Measurements from ENCODE around the gene FXR2.
A peak's percentile ranks its signal among the peaks of the same experiment; 100 is the strongest.

Gene FXR2

DNA sequence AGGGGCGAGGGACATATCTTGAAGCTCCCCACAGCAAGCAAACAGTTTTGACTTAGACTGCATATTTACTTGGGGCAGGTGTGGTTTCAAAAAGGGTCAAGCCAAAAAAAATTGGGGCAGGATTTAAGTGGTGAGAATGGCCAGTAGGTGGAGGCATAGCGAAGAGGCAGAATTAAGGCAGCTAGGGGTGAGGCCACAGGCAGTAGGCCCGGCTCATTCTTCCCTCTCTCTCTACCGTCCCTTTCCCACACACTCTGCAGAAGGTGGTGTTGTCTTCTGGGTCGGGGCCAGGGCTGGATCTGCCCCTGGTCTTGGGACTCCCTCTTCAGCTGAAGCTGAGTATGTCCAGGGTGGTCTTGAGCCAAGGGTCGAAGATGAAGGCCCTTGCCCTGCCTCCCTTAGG, 17.8 kb upstream of the FXR2 start:
- Histone ChIP-seq H3K27ac (no peak overlapping the region), H3K27me3 (peaks cover 0 to 3% of the 10 kb centered on the region in 2 donors), H3K4me3 (no peak overlapping the region), H3K36me3 (no peaks in the 10 kb centered on the region), H3K4me1 (peaks cover 0 to 7% (median 2%) of the 10 kb centered on the region in 4 donors), H3K9me3 (no peaks in the 10 kb centered on the region)
- DNase-seq, result no peak
- intact Hi-C loops (cut with DNase I; ENCODE audit: low total_unique reads), result no loop called here
- TF ChIP-seq, protein P1, sequence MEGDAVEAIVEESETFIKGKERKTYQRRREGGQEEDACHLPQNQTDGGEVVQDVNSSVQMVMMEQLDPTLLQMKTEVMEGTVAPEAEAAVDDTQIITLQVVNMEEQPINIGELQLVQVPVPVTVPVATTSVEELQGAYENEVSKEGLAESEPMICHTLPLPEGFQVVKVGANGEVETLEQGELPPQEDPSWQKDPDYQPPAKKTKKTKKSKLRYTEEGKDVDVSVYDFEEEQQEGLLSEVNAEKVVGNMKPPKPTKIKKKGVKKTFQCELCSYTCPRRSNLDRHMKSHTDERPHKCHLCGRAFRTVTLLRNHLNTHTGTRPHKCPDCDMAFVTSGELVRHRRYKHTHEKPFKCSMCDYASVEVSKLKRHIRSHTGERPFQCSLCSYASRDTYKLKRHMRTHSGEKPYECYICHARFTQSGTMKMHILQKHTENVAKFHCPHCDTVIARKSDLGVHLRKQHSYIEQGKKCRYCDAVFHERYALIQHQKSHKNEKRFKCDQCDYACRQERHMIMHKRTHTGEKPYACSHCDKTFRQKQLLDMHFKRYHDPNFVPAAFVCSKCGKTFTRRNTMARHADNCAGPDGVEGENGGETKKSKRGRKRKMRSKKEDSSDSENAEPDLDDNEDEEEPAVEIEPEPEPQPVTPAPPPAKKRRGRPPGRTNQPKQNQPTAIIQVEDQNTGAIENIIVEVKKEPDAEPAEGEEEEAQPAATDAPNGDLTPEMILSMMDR (IDR thresholded peaks at IDR 0.05), result peak; percentile 16 to 21

DNA sequence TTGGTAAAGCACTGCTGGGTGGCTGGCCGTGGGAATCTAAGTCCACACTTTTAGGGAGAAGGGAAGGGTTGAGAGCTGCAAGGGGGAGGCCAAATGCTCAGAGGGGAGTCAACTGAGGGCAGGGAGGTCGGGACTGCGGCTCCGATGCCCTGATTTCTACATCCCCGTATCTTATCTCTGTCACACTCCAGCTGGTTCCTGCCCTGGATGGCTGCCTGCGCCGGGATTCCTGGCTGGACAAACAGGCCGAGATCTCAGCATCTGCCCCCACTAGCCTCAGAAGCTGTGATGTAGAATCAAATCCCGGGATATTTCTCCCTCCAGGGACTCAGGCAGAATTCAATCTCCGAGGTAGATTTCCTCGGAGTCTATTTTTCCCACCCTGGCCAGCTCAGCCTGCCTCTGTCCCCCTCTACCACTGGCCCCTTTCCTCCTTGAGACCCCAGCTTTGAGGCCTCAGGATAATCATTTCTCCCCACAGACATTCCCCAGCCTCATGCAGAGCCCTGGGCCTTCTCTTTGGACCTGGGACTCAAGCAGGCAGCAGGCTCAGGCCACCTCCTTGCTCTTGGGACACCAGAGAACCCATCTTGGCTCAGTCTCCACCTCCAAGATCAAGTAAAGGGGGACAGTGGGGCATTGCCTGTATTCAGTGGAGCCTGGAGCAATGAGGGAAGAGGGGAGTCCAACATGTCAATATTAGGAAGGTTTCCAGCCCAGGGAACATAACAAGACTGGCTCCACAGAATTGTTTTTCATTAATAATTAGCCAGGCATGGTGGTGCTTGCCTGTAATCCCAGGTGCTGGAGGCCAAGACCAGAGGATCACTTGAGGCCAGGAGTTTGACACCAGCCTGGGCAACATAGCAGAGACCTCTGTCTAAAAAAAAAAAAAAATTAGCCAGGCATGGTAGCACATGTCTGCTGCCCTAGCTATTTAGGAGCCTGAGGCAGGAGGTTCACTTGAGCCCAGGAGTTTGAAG, 17.0 kb upstream of the FXR2 start:
- no peaks in the 10 kb centered on the region for H3K9me3 ChIP-seq
- H3K27me3 ChIP-seq, result peaks cover 0 to 3% of the 10 kb centered on the region in 2 donors
- DNase-seq, result no peak
- H3K36me3 ChIP-seq, result no peaks in the 10 kb centered on the region
- no peak overlapping the region for H3K4me3 ChIP-seq
- H3K4me1 ChIP-seq, result peaks cover 0 to 12% (median 6%) of the 10 kb centered on the region in 4 donors
- TF ChIP-seq, protein P1 (IDR thresholded peaks at IDR 0.05), result no peak
- intact Hi-C loops (cut with DNase I; ENCODE audit: low total_unique reads), result no loop called here
- no peak overlapping the region for H3K27ac ChIP-seq

DNA sequence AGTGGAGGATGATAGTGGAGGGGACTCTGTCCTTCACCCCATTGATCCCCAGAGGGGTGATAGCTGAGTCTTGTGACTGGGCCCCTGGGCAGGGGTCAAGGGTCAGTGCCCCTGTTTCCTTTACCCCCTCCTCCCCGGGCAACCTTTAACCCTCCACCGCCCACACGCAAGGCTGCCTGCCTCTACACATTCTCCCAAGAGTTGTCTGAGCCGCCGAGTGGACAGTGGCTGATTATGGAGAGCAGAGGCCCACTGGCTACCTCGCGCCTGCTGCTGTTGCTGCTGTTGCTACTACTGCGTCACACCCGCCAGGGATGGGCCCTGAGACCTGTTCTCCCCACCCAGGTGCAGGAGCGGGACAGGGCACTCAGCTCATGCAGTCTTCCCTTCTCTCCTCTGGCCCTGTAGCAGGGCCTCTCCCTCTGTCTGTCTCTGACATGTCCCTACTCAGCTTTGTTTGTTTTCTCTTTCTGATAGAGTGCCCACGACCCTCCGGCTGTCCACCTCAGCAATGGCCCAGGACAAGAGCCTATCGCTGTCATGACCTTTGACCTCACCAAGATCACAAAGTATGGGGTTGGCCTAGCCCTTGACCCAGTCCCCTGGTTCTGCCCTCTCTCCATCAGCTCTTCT, 15.4 kb upstream of the FXR2 start, which contains the start of gene SHBG:
SHBG (plus strand) TSS at position 197 of the 633 bp plus-strand sequence; CDS start at position 235, 38 bp downstream.
- TF ChIP-seq, protein P1 (IDR thresholded peaks at IDR 0.05), result no peak
- H3K4me1 ChIP-seq, result peaks cover 0 to 18% (median 9%) of the 10 kb centered on the region in 4 donors
- peaks cover 0 to 3% of the 10 kb centered on the region in 2 donors for H3K27me3 ChIP-seq
- no peak for DNase-seq
- no peaks in the 10 kb centered on the region for H3K9me3 ChIP-seq
- intact Hi-C loops (cut with DNase I; ENCODE audit: low total_unique reads), result loop anchor here (5.0 to 10.0 kb wide), 2 partner anchors 57 to 65 kb away; partner anchors contain the start of genes SENP3, TP53 and WRAP53
- H3K4me3 ChIP-seq, result no peak within 1 kb of the TSS
- peaks cover 0 to 5% (median 3%) of the 10 kb centered on the region in 3 donors for H3K36me3 ChIP-seq
- no peak within 1 kb of the TSS for H3K27ac ChIP-seq

DNA sequence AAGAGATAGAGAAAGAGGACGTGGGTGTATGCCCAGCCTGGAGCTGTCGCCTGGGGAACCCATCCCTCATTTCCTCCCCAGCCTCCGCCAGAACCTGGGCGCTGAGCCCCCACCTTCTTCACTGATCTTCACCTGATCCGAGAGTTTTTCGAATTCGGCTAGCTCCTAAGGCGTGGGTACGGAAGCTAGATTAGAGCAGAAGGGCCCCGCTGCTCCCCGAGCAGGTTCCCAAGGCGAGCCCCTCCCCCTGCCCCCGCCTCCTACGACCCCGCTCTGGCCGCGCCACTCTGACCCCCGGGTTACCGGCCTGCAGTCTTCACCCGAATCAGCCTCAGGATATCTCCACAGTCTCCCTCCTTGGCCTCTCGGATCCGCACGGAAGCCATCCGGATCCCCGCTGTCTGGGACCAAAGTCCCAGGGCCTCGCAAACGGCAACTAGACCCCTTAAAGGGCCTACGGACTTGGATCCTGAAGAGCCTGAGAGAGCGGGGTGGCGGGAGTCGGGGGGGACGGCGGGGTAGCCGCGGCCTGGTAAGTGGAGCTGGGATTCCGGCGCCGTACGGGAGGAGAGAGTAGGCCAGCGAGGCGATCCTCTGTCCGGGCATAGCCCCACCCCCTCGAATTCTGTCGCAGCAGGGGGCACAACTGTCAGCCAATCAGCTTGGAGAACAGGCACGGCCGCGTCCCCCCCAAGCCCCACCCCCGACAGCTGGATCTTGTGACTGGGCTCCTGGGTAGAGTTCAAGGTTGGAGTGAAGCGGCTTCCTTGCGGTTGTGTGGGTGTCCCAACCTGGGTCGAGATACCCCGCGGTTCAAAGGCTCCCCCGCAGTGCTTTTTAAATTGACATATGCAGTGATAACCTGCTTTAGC, 12.8 kb upstream of the FXR2 start, which contains the start of gene SAT2:
SAT2 (minus strand) TSS at position 572 of the 872 bp plus-strand sequence; CDS start at position 386, 186 bp downstream.
- H3K9me3 ChIP-seq, result no peaks in the 10 kb centered on the region
- H3K27me3 ChIP-seq, result no peaks in the 10 kb centered on the region
- peak within 1 kb of the TSS; percentile 67 to 69 for H3K4me3 ChIP-seq
- peak within 1 kb of the TSS; percentile 85 to 92 for H3K27ac ChIP-seq
- TF ChIP-seq, protein P1 (IDR thresholded peaks at IDR 0.05), result no peak
- intact Hi-C loops (cut with DNase I; ENCODE audit: low total_unique reads), result loop anchor here (5.0 to 10.0 kb wide), 2 partner anchors 60 to 63 kb away; partner anchors contain the start of genes SENP3, TP53 and WRAP53
- peaks cover 0 to 18% (median 9%) of the 10 kb centered on the region in 4 donors for H3K4me1 ChIP-seq
- peak; percentile 96 to 98 for DNase-seq
- H3K36me3 ChIP-seq, result peaks cover 0 to 5% (median 3%) of the 10 kb centered on the region in 3 donors

DNA sequence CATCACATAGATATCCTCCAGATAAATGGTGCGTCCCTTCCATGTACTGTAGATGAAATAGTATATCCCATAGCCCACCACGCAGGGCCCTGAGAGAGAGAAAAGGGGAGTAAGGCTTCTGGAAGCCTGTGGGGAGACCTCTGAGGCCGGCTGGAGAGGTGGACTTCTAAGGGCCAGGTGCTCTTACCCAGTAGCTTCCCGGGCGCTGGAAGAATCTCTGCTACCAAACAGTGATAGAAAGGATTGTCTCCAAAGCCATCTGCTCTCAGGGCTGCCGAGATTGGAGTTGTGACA, 12.2 kb upstream of the FXR2 start:
- H3K4me1 ChIP-seq, result peaks cover 0 to 18% (median 9%) of the 10 kb centered on the region in 4 donors
- TF ChIP-seq, protein P1 (IDR thresholded peaks at IDR 0.05), result no peak
- no peaks in the 10 kb centered on the region for H3K27me3 ChIP-seq
- peaks cover 0 to 5% (median 3%) of the 10 kb centered on the region in 3 donors for H3K36me3 ChIP-seq
- peak overlapping the region; percentile 85 to 92 for H3K27ac ChIP-seq
- H3K4me3 ChIP-seq, result peak overlapping the region; percentile 67 to 69
- no peak for DNase-seq
- intact Hi-C loops (cut with DNase I; ENCODE audit: low total_unique reads), result loop anchor here (5.0 to 10.0 kb wide), 2 partner anchors 60 to 62 kb away; partner anchors contain the start of genes SENP3, TP53 and WRAP53
- no peaks in the 10 kb centered on the region for H3K9me3 ChIP-seq

All from tibial artery (tissue), 4 donors.